OCI-LY3 (cell line): ENCODE measurements around the gene MDFIC.

Source experiments
- H2AFZ ChIP-seq: fragments of 200-600, 300-600 bp; shearing (Covaris generic); 2 replicates; pipeline ENCODE4 v1.6.0; 2014; ENCODE audit warnings: antibody characterized with exemption, low read depth, low read length
- H3K27ac ChIP-seq: fragments of 200-600, 300-600 bp; sonication (generic); 2 replicates; pipeline ENCODE4 v1.5.1; 2014; ENCODE audit warnings: mild to moderate bottlenecking, low read length, moderate library complexity, mixed read lengths
- H3K27me3 ChIP-seq: fragments of 200-600, 300-600 bp; sonication (generic); 2 replicates; pipeline ENCODE4 v1.6.1; 2014; ENCODE audit warnings: low read depth, low read length, mixed read lengths
- H3K36me3 ChIP-seq: fragments of 200-600, 300-600 bp; sonication (generic); replicated peaks from 2 replicates; pipeline ENCODE3; 2014; ENCODE audit warnings: low read depth, low read length, mixed read lengths
- H3K4me1 ChIP-seq: fragments of 300-600, 200-600 bp; sonication (generic); 2 replicates; pipeline ENCODE4 v1.6.1; 2014; ENCODE audit warnings: low read length, mixed read lengths
- H3K4me2 ChIP-seq: fragments of 200-600, 300-600 bp; sonication (generic); 2 replicates; pipeline ENCODE4 v1.6.1; 2014; ENCODE audit warnings: low read length, mixed read lengths
- H3K4me3 ChIP-seq: fragments of 300-600, 200-600 bp; sonication (generic); 2 replicates; pipeline ENCODE4 v1.5.1; 2014; ENCODE audit warnings: antibody characterized with exemption, mild to moderate bottlenecking, low read length, moderate library complexity
- H3K79me2 ChIP-seq: fragments of 300-600, 200-600 bp; shearing (Covaris generic); 2 replicates; pipeline ENCODE4 v1.6.1; 2014; ENCODE audit warnings: mild to moderate bottlenecking, low read length, mixed read lengths
- H3K9ac ChIP-seq: fragments of 300-600, 200-600 bp; shearing (Covaris generic); 2 replicates; pipeline ENCODE4 v1.6.0; 2014; ENCODE audit warnings: mild to moderate bottlenecking, low read length, moderate library complexity
- H3K9me3 ChIP-seq: fragments of 200-600, 300-600 bp; shearing (Covaris generic); 2 replicates; pipeline ENCODE4 v1.6.1; 2014; ENCODE audit warnings: low read length, mixed read lengths; ENCODE audit not compliant: insufficient read depth
- H4K20me1 ChIP-seq: fragments of 200-600, 300-600 bp; sonication (generic); 2 replicates; pipeline ENCODE4 v1.6.1; 2016; ENCODE audit warnings: low read length, mixed read lengths; ENCODE audit not compliant: insufficient read depth
- EZH2phosphoT487 ChIP-seq: fragments of 200-600 bp; shearing (Covaris generic); IDR thresholded peaks from 2 replicates; pipeline ENCODE4 v1.6.1; 2018; ENCODE audit warnings: antibody characterized with exemption, mixed run types, low read depth
- TF ChIP-seq, protein P1 (sequence below): fragments of 200-600, 300-600 bp; sonication (generic); IDR thresholded peaks from 2 replicates; pipeline ENCODE4 v1.5.1; 2014; ENCODE audit warnings: antibody characterized with exemption, low read length, low read depth

Gene MDFIC

DNA sequence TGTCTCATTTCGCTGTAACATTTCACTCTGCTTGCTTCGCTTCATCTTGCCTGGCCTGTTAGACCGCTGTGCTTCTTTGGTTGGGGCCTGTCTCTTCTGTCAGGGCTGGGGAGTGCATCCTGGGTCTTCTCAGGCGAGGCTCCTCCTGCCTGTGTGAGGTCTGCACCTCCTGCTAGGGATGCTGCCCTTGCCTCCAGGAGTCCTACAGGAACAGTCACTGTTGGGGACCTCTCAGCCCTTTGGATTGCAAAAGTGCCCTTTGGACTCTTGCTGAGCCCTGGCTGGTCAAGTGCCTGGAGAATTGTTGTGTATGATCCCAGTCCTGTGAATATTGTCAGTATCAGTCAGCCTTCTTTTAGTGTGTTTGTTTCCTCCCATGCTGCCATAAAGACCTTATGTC is 84.1 kb downstream of the MDFIC start:
- Histone ChIP-seq H3K36me3 (peaks cover 44% of the 10 kb centered on the region), H3K27ac (no peak overlapping the region), H3K9ac (no peak overlapping the region), H3K9me3 (no peaks in the 10 kb centered on the region), H3K79me2 (peaks cover 89% of the 10 kb centered on the region), H3K27me3 (no peaks in the 10 kb centered on the region), H2AFZ (no peak overlapping the region), H3K4me3 (no peak overlapping the region), H3K4me1 (peaks cover 31% of the 10 kb centered on the region), H4K20me1 (peaks cover 81% of the 10 kb centered on the region), H3K4me2 (no peak overlapping the region)
- TF ChIP-seq EZH2phosphoT487, result no peak
- TF ChIP-seq, protein P1, sequence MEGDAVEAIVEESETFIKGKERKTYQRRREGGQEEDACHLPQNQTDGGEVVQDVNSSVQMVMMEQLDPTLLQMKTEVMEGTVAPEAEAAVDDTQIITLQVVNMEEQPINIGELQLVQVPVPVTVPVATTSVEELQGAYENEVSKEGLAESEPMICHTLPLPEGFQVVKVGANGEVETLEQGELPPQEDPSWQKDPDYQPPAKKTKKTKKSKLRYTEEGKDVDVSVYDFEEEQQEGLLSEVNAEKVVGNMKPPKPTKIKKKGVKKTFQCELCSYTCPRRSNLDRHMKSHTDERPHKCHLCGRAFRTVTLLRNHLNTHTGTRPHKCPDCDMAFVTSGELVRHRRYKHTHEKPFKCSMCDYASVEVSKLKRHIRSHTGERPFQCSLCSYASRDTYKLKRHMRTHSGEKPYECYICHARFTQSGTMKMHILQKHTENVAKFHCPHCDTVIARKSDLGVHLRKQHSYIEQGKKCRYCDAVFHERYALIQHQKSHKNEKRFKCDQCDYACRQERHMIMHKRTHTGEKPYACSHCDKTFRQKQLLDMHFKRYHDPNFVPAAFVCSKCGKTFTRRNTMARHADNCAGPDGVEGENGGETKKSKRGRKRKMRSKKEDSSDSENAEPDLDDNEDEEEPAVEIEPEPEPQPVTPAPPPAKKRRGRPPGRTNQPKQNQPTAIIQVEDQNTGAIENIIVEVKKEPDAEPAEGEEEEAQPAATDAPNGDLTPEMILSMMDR, result no peak

DNA sequence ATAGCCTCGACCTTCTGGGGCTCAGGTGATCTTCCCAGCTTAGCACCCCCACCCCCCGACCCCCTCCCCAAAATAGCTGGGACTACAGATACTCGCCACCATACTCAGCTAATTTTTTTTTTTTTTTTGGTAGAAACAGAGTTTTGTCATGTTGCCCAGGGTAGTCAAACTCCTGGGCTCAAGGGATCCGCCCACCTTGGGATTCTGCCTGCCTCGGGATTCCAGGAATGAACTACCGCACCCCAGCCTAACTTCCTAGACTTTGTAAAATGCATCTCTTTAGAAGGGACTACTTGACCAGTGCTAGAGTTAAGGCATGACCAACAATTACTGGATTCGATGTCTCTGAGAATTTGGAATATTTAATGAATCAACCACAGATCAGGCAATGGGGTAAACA is 85.9 kb downstream of the MDFIC start:
- Histone ChIP-seq H2AFZ (no peak overlapping the region), H3K4me3 (no peak overlapping the region), H3K4me1 (peaks cover 31% of the 10 kb centered on the region), H3K79me2 (peaks cover 95% of the 10 kb centered on the region), H3K9ac (no peak overlapping the region), H4K20me1 (peaks cover 79% of the 10 kb centered on the region), H3K27ac (peak overlapping the region; percentile 62; the same call in 1 of the 2 replicates), H3K27me3 (no peaks in the 10 kb centered on the region), H3K9me3 (no peaks in the 10 kb centered on the region), H3K36me3 (peaks cover 51% of the 10 kb centered on the region), H3K4me2 (peak overlapping the region; percentile 65)
- TF ChIP-seq, protein P1, result no peak
- TF ChIP-seq EZH2phosphoT487, result no peak

DNA sequence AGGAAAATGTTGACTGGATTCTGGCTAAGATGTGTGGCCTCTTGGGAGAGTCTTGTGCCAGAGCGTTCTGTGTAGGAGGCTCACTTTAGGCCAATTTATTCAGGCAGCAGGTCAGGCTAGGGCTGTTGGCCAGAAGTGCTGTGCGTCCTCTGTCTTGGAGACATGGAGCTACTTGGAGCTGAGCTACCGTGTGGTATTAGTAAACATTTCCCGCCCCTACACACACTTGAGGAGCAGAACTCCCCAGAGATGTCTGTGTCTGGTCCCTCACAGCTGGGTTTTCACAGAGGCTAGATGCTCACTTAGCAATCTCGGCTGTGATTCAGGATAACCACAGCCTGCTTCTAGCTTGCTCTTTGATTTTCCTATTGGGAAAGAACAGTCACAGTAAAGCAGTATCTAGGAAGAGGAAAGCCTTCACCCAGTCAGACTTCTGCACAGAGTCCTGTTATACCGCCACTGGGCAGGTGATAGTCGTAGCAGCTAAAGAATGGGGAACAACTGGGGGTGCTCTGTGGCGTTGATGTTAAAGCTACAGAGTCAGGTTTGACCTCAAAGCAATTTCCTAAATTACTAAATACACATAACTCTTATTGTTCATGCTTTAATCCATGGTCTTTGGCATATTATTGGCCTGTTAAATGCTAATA is 86.7 kb downstream of the MDFIC start:
- Histone ChIP-seq H3K79me2 (peaks cover 90% of the 10 kb centered on the region), H4K20me1 (peaks cover 74% of the 10 kb centered on the region), H3K4me1 (peaks cover 35% of the 10 kb centered on the region), H3K4me3 (peak overlapping the region; percentile 41), H2AFZ (no peak overlapping the region), H3K36me3 (peaks cover 49% of the 10 kb centered on the region), H3K27ac (peak overlapping the region; percentile 62), H3K4me2 (peak overlapping the region; percentile 65), H3K27me3 (no peaks in the 10 kb centered on the region), H3K9ac (peak overlapping the region; percentile 32), H3K9me3 (no peaks in the 10 kb centered on the region)
- no peak for TF ChIP-seq EZH2phosphoT487
- TF ChIP-seq, protein P1, result no peak

DNA sequence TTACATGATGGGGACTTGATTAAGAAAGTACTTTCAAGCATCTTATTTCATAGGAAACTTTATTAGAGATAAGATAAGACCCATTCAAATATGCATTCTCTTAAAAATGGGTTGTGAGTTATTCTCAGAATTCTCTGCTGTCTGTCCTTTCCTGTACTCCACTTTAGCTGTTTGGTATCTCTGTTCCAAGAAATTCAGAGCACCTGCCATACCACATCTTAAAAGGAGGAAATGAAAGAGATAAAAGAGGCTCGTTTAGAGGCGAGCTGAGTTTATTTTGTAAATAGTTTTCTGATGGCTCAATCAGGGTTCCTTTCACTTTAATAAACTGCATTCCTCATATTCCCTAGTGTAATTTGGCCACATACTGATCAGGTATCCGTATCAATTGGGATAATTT is 87.2 kb downstream of the MDFIC start:
- Histone ChIP-seq H3K79me2 (peaks cover 92% of the 10 kb centered on the region), H2AFZ (no peak overlapping the region), H3K9ac (peak overlapping the region; percentile 32), H3K36me3 (peaks cover 48% of the 10 kb centered on the region), H4K20me1 (peaks cover 76% of the 10 kb centered on the region), H3K27me3 (no peaks in the 10 kb centered on the region), H3K4me3 (peak overlapping the region; percentile 41), H3K4me2 (peak overlapping the region; percentile 65), H3K4me1 (peaks cover 37% of the 10 kb centered on the region), H3K9me3 (no peaks in the 10 kb centered on the region), H3K27ac (peak overlapping the region; percentile 62)
- TF ChIP-seq, protein P1, result no peak
- no peak for TF ChIP-seq EZH2phosphoT487
